Medulla oblongata (tissue), 1 donor: Measurements from ENCODE around the gene TRERF1.
A peak's percentile ranks its signal among the peaks of the same experiment; 100 is the strongest.
"Not testable (repeated sequence)": the region's sequence is repeated elsewhere in the genome, so short reads cannot be mapped to it uniquely, and the experiment has no call there.

Source experiments
- DNase-seq: peaks from one replicate; pipeline ENCODE4 v3.0.0-alpha.2; 2015; ENCODE audit errors: extremely low spot score

The TRERF1 gene

GRCh38 chr6:42450477-42451332 lies 1.0 kb downstream of the TRERF1 start:
- peak; percentile 36 for DNase-seq

GRCh38 chr6:42449917-42450476 lies 1.7 kb downstream of the TRERF1 start:
- no peak for DNase-seq

GRCh38 chr6:42448927-42449659 lies 2.6 kb downstream of the TRERF1 start:
- no peak for DNase-seq

GRCh38 chr6:42448391-42448790 lies 3.3 kb downstream of the TRERF1 start:
- no peak for DNase-seq

- no peak for DNase-seq
Observed at GRCh38 chr6:42446996-42447395, 4.7 kb downstream of the TRERF1 start.

- DNase-seq, result no peak
Observed at GRCh38 chr6:42446370-42446769, 5.4 kb downstream of the TRERF1 start.

GRCh38 chr6:42445955-42446354 lies 5.8 kb downstream of the TRERF1 start:
- not testable (repeated sequence) for DNase-seq

GRCh38 chr6:42443312-42444060 lies 8.2 kb downstream of the TRERF1 start:
- no peak for DNase-seq

GRCh38 chr6:42441697-42442081 lies 10.0 kb downstream of the TRERF1 start:
- no peak for DNase-seq

GRCh38 chr6:42440778-42441696 lies 10.7 kb downstream of the TRERF1 start:
- DNase-seq, result no peak

- no peak for DNase-seq
Observed at GRCh38 chr6:42440027-42440426, 11.7 kb downstream of the TRERF1 start.

- DNase-seq, result no peak
Observed at GRCh38 chr6:42436825-42437224, 14.9 kb downstream of the TRERF1 start.

GRCh38 chr6:42434237-42434636 lies 17.5 kb downstream of the TRERF1 start:
- DNase-seq, result no peak

GRCh38 chr6:42433409-42433808 lies 18.3 kb downstream of the TRERF1 start:
- no peak for DNase-seq

GRCh38 chr6:42431877-42432276 lies 19.8 kb downstream of the TRERF1 start:
- no peak for DNase-seq

- no peak for DNase-seq
Observed at GRCh38 chr6:42431356-42431755, 20.4 kb downstream of the TRERF1 start.

GRCh38 chr6:42429836-42430235 lies 21.9 kb downstream of the TRERF1 start:
- no peak for DNase-seq

- no peak for DNase-seq
Observed at GRCh38 chr6:42429042-42429585, 22.6 kb downstream of the TRERF1 start.

- DNase-seq, result no peak
Observed at GRCh38 chr6:42428326-42429041, 23.2 kb downstream of the TRERF1 start.

- DNase-seq, result no peak
Observed at GRCh38 chr6:42427871-42428270, 23.9 kb downstream of the TRERF1 start.
